ENCODE data around the gene DSCAM. TPM values are rescaled to one million over a fixed set of nuclear protein-coding genes. Genes with fewer than 3 reads are reported as not detected.

The DSCAM gene
- total RNA-seq, 3 donors from 2014 or later (not counting 1 experiment from before 2014, with no cell fraction given), result not detected

DNA sequence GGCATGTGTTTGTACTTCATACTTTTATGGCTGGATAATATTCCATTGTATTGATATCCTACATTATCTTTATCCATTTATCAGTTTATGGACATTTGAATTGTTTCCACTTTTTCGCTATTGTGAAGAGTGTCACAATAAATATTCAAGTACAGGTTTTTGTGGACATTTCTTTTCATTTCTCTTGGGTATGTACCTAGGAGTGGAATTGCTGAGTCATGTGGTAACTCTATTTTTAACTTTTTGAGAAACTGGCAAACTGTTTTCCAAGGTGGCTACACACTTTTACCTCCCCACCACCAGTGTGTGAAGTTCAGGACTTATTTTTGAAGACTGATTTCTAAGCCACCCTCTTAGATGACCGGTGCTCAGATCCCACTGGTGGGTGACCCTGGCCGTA lies 39.0 kb upstream of the DSCAM start:
- Histone ChIP-seq H3K27me3 (ENCODE audit: control insufficient read depth, insufficient read depth, low read length) (no peaks in the 10 kb centered on the region), H3K4me3 (ENCODE audit: low read length) (no peak overlapping the region), H3K27ac (ENCODE audit: low read length) (no peak overlapping the region), H3K36me3 (ENCODE audit: control insufficient read depth, insufficient read depth, low read length) (no peaks in the 10 kb centered on the region), H3K4me1 (ENCODE audit: control insufficient read depth, insufficient read depth, low read length) (no peaks in the 10 kb centered on the region), H3K9me3 (ENCODE audit: control insufficient read depth, insufficient read depth, low read length) (no peaks in the 10 kb centered on the region)
- no peak overlapping the region for H3K27ac Mint-ChIP-seq
- H3K9me3 Mint-ChIP-seq, result peaks cover 0 to 2% of the 10 kb centered on the region in 2 donors
- H3K27me3 Mint-ChIP-seq (ENCODE audit: low read depth in 2 of 2), result peaks cover 0 to 3% of the 10 kb centered on the region in 2 donors
- no peaks in the 10 kb centered on the region for H3K4me1 Mint-ChIP-seq
- ATAC-seq (no peak), DNase-seq (no peak)
- intact Hi-C loops (cut with micrococcal nuclease), result no loop called here
- WGBS (ENCODE audit: insufficient coverage), result 74% methylated on average over 2 of the region's 3 CpGs
- no peaks in the 10 kb centered on the region for H3K36me3 Mint-ChIP-seq
- no peak for TF ChIP-seq CTCF (IDR thresholded peaks at IDR 0.05)
- H3K4me3 Mint-ChIP-seq, result no peak overlapping the region

DNA sequence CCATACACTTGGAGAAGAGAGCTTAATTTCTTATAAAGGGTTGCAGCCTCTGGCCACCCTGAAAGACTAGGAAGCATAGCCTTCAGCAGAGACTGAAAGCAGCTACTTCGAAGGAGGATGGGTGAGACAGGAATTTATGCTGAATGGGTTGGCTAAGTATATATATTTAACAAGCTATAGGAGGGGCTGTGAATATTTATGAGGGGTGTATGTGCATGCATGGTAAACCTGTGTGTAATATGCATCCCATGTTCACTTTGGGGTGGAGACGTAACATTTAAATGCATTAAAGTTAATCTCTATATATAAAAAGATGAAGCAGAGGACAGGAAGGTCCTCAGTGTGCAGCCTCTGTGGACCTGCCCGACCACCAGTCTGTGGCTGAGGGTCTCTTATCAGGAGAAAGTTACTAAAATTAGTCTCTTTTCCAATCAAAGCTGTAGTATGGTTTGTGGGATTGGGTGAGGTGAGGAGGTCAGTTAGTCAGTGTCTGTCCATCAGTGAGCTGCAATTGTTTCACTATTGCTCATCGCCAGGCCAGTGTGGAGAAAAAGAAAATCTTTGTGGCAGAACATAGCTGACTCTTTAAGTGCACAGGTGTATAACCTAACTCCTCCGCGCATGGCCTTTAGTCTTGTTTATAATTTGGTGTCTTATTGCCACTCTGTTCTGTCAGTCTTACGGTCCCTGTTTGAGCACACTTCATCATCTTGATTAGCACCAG lies 35.4 kb upstream of the DSCAM start:
- no peak overlapping the region for H3K4me3 Mint-ChIP-seq
- Histone ChIP-seq H3K9me3 (ENCODE audit: control insufficient read depth, insufficient read depth, low read length) (no peaks in the 10 kb centered on the region), H3K36me3 (ENCODE audit: control insufficient read depth, insufficient read depth, low read length) (no peaks in the 10 kb centered on the region), H3K27ac (ENCODE audit: low read length) (no peak overlapping the region), H3K27me3 (ENCODE audit: control insufficient read depth, insufficient read depth, low read length) (no peaks in the 10 kb centered on the region), H3K4me3 (ENCODE audit: low read length) (no peak overlapping the region), H3K4me1 (ENCODE audit: control insufficient read depth, insufficient read depth, low read length) (no peaks in the 10 kb centered on the region)
- H3K9me3 Mint-ChIP-seq, result no peaks in the 10 kb centered on the region
- H3K4me1 Mint-ChIP-seq, result no peaks in the 10 kb centered on the region
- intact Hi-C loops (cut with micrococcal nuclease), result no loop called here
- H3K27ac Mint-ChIP-seq, result no peak overlapping the region
- no peaks in the 10 kb centered on the region for H3K36me3 Mint-ChIP-seq
- 85% methylated on average over 6 of the region's 7 CpGs for WGBS (ENCODE audit: insufficient coverage)
- no peaks in the 10 kb centered on the region for H3K27me3 Mint-ChIP-seq (ENCODE audit: low read depth in 2 of 2)
- DNase-seq, result no peak
- no peak for TF ChIP-seq CTCF (IDR thresholded peaks at IDR 0.05)
- no peak for ATAC-seq

- Mint-ChIP-seq H3K27me3 (ENCODE audit: low read depth in 2 of 2) (no peaks in the 10 kb centered on the region), H3K36me3 (no peaks in the 10 kb centered on the region), H3K4me3 (no peak overlapping the region), H3K9me3 (no peaks in the 10 kb centered on the region), H3K27ac (no peak overlapping the region), H3K4me1 (no peaks in the 10 kb centered on the region)
- Histone ChIP-seq H3K4me3 (ENCODE audit: low read length) (no peak overlapping the region), H3K27ac (ENCODE audit: low read length) (no peak overlapping the region), H3K36me3 (ENCODE audit: control insufficient read depth, insufficient read depth, low read length) (no peaks in the 10 kb centered on the region), H3K9me3 (ENCODE audit: control insufficient read depth, insufficient read depth, low read length) (no peaks in the 10 kb centered on the region), H3K4me1 (ENCODE audit: control insufficient read depth, insufficient read depth, low read length) (no peaks in the 10 kb centered on the region), H3K27me3 (ENCODE audit: control insufficient read depth, insufficient read depth, low read length) (no peaks in the 10 kb centered on the region)
- ATAC-seq (no peak), DNase-seq (no peak)
- intact Hi-C loops (cut with micrococcal nuclease), result no loop called here
- WGBS (ENCODE audit: insufficient coverage), result 40% methylated on average over 1 of the region's 2 CpGs
- no peak for TF ChIP-seq CTCF (IDR thresholded peaks at IDR 0.05)
Observed at GRCh38 chr21:40881767-40882166, 34.8 kb upstream of the DSCAM start.

GRCh38 chr21:40871099-40871498 lies 24.1 kb upstream of the DSCAM start:
- H3K9me3 Mint-ChIP-seq, result peaks cover 6 to 15% of the 10 kb centered on the region in 2 donors
- intact Hi-C loops (cut with micrococcal nuclease), result no loop called here

More at GRCh38 chr21:40871099-40871498, 24.1 kb upstream of the DSCAM start:
- no peak overlapping the region for H3K4me3 ChIP-seq (ENCODE audit: low read length)
- H3K4me1 ChIP-seq (ENCODE audit: control insufficient read depth, insufficient read depth, low read length), result no peaks in the 10 kb centered on the region
- no peaks in the 10 kb centered on the region for H3K36me3 ChIP-seq (ENCODE audit: control insufficient read depth, insufficient read depth, low read length)
- no peak overlapping the region for H3K4me3 Mint-ChIP-seq
- ATAC-seq (no peak), DNase-seq (no peak)
- no peaks in the 10 kb centered on the region for H3K27me3 ChIP-seq (ENCODE audit: control insufficient read depth, insufficient read depth, low read length)
- no CpG with 5 or more reads among the region's 1 CpG for WGBS (ENCODE audit: insufficient coverage)
- no peak overlapping the region for H3K27ac Mint-ChIP-seq
- H3K27ac ChIP-seq (ENCODE audit: low read length), result no peak overlapping the region
- H3K27me3 Mint-ChIP-seq (ENCODE audit: low read depth in 2 of 2), result peaks cover 0 to 3% of the 10 kb centered on the region in 2 donors
- no peak for TF ChIP-seq CTCF (IDR thresholded peaks at IDR 0.05)
- H3K36me3 Mint-ChIP-seq, result no peaks in the 10 kb centered on the region
- peaks cover 6% of the 10 kb centered on the region for H3K9me3 ChIP-seq (ENCODE audit: control insufficient read depth, insufficient read depth, low read length)
- no peaks in the 10 kb centered on the region for H3K4me1 Mint-ChIP-seq

All from natural killer cell (primary cell).